ENCODE results near the gene PARD3B.

Gene PARD3B, protein sequence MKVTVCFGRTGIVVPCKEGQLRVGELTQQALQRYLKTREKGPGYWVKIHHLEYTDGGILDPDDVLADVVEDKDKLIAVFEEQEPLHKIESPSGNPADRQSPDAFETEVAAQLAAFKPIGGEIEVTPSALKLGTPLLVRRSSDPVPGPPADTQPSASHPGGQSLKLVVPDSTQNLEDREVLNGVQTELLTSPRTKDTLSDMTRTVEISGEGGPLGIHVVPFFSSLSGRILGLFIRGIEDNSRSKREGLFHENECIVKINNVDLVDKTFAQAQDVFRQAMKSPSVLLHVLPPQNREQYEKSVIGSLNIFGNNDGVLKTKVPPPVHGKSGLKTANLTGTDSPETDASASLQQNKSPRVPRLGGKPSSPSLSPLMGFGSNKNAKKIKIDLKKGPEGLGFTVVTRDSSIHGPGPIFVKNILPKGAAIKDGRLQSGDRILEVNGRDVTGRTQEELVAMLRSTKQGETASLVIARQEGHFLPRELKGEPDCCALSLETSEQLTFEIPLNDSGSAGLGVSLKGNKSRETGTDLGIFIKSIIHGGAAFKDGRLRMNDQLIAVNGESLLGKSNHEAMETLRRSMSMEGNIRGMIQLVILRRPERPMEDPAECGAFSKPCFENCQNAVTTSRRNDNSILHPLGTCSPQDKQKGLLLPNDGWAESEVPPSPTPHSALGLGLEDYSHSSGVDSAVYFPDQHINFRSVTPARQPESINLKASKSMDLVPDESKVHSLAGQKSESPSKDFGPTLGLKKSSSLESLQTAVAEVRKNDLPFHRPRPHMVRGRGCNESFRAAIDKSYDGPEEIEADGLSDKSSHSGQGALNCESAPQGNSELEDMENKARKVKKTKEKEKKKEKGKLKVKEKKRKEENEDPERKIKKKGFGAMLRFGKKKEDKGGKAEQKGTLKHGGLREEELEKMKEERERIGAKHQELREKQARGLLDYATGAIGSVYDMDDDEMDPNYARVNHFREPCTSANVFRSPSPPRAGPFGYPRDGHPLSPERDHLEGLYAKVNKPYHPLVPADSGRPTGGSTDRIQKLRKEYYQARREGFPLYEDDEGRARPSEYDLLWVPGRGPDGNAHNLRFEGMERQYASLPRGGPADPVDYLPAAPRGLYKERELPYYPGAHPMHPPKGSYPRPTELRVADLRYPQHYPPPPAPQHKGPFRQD (N-terminal part only)

DNA sequence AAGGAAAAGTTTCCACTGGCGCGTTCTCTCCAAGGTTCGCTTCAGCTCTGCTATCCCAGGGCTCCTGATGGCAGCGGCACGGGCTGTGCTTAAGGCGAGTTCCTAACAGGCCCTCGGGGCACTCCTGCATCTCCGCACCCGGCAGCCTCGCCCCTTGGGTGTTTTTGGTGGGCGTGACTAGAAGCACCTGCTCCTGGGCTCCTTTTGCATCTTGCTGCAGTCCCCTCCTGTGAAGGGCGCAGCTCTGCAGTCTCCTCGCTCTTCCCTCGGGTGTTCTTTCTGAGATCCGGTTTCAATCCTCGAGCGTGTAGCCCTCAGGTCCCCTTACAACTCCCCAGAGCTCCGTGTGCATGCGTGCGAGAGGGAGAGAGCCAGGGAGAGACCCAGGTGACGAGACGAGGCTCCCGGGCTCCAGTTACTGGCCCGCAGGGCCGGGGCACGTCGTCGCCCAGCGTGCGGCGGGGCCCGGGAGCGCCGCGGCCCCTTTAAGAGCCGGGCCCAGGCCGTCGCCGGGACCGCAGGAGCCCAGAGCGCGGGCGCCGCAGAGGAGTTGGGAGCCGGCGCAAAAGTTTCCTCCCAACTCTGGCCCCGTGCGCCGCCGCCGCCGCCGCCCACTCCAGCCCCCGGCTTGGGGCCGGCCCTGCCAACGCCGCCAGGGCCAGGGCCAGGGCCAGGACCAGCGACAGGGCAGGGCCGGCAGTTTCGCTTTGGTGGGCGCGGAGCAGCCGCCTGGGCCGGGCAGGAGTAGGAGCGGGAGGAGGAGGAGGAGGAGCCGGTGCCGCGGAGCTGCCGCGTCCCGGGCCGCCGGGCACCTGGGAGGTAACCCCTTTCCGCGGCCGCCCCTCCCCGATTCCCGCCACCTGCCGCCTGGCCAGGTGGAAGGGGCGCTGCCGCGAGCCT, at the start of gene PARD3B:
Gene PARD3B (plus strand): TSS at position 515 of the 900 bp plus-strand sequence. CDS start 525 bp downstream, outside the sequence.
- no peak for DNase-seq (ENCODE audit: low read depth)
- TF ChIP-seq, protein P1, sequence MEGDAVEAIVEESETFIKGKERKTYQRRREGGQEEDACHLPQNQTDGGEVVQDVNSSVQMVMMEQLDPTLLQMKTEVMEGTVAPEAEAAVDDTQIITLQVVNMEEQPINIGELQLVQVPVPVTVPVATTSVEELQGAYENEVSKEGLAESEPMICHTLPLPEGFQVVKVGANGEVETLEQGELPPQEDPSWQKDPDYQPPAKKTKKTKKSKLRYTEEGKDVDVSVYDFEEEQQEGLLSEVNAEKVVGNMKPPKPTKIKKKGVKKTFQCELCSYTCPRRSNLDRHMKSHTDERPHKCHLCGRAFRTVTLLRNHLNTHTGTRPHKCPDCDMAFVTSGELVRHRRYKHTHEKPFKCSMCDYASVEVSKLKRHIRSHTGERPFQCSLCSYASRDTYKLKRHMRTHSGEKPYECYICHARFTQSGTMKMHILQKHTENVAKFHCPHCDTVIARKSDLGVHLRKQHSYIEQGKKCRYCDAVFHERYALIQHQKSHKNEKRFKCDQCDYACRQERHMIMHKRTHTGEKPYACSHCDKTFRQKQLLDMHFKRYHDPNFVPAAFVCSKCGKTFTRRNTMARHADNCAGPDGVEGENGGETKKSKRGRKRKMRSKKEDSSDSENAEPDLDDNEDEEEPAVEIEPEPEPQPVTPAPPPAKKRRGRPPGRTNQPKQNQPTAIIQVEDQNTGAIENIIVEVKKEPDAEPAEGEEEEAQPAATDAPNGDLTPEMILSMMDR (conservative IDR thresholded peaks at IDR 0.05; ENCODE audit: low read depth, low read length) = no peak
- peak within 1 kb of the TSS; percentile 69 for H3K4me3 ChIP-seq (ENCODE audit: low read length)

DNA sequence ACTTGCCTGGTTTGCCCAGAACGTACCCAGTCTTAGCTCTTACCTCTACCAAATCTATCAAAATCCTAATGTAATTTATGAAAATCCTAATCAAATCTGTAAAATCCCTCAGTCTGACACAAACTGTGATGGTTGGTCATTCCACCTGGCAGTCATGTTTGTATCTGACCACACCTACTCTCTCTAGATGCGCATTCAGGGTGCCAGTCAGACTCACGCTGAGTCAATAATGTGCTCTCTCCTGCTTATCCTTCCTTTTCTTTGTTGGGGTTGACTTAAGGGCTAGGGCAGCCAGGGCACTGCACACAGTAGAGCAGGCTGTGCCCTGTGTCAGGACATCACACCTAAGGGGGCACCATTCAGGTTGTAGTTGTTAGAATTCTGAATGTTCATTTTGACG, 48.5 kb upstream of the PARD3B start:
- TF ChIP-seq, protein P1 (conservative IDR thresholded peaks at IDR 0.05; ENCODE audit: low read depth, low read length) = no peak
- no peak overlapping the region for H3K4me3 ChIP-seq (ENCODE audit: low read length)
- DNase-seq (ENCODE audit: low read depth) = no peak

DNA sequence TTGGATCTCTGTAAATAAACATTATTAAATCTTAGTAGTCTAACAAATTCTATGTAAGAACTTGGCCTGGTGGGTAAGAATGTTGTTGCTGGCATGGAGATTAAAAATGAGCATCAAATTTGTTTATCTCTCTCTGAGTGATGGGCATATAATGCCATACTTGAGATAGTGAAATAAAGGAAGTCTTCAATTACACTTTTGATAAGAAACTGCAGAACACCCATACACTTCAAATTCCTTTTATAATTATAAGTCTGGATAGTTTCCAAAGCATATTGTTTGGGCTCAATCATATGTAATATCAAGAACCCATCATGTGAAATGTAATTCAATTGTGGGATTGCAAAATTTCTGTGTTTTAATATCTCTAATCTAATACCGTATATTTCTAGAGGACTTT, 47.4 kb upstream of the PARD3B start:
- DNase-seq (ENCODE audit: low read depth) = no peak
- no peak overlapping the region for H3K4me3 ChIP-seq (ENCODE audit: low read length)
- TF ChIP-seq, protein P1 (conservative IDR thresholded peaks at IDR 0.05; ENCODE audit: low read depth, low read length) = no peak

DNA sequence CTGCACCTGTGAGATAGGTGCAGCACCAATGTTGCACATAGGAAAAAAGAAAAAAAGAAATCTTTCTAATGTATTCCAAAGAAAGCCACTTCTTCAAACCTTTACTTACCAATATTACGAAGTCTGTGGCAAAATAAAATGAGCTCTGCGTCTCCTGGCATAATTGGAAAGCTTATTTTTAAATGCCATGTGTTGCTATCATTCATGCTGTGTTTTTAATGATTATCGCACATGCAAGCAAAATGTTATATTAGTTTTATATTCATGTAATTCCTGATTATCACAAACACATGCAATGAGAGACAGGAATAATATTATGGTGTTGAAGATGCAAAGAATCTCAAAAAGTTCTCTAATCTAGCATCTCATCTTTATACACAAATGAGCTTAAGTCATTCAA, 47.0 kb upstream of the PARD3B start:
- TF ChIP-seq, protein P1 (conservative IDR thresholded peaks at IDR 0.05; ENCODE audit: low read depth, low read length) = no peak
- H3K4me3 ChIP-seq (ENCODE audit: low read length) = no peak overlapping the region
- no peak for DNase-seq (ENCODE audit: low read depth)

DNA sequence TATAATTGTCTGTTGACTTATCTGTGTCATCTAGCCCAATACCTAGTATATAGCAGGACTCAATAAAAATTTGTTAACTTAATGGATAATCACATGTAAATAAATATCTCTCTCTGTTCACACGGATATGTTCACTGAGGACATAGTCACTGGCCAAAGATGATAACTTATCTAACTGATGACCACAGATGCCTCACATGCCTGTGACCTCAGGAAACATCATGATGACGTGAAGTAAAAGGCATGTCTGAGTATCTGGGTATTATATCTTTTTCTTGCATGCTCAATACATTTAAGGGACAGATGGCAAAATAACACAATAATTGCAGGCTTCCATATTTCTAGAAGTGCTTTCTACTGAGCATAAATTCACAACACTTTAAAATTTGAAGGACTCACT, 41.4 kb upstream of the PARD3B start:
- TF ChIP-seq, protein P1 (conservative IDR thresholded peaks at IDR 0.05; ENCODE audit: low read depth, low read length) = no peak
- H3K4me3 ChIP-seq (ENCODE audit: low read length) = no peak overlapping the region
- DNase-seq (ENCODE audit: low read depth) = no peak

DNA sequence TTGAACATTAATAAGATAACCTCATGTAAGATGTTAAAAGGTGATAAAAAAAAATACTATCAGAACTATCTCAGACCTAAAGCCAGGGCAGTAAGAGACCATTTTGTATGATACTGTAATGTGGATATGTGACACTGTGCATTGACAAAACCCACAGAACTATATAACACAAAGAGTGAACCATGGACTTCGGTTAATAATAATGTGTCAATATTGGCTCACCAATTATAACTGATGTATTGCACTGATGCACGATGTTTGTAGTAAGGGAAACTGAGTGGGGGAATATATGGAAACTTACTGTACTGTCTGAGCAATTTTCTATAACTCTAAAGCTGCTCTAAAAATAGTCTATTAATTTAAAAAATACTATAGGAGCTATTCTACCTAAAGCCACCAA, 40.7 kb upstream of the PARD3B start:
- TF ChIP-seq, protein P1 (conservative IDR thresholded peaks at IDR 0.05; ENCODE audit: low read depth, low read length) = no peak
- no peak for DNase-seq (ENCODE audit: low read depth)
- no peak overlapping the region for H3K4me3 ChIP-seq (ENCODE audit: low read length)

Data from retinal pigment epithelial cell (primary cell).